GM21447 (cell line): ENCODE data around the gene MLF2.

Experiments
- ATAC-seq: cut with Tn5 transposase; IDR thresholded peaks from one replicate; pipeline ENCODE4 v1.9.1; 2021; ENCODE audit not compliant: unreplicated experiment

Gene MLF2

DNA sequence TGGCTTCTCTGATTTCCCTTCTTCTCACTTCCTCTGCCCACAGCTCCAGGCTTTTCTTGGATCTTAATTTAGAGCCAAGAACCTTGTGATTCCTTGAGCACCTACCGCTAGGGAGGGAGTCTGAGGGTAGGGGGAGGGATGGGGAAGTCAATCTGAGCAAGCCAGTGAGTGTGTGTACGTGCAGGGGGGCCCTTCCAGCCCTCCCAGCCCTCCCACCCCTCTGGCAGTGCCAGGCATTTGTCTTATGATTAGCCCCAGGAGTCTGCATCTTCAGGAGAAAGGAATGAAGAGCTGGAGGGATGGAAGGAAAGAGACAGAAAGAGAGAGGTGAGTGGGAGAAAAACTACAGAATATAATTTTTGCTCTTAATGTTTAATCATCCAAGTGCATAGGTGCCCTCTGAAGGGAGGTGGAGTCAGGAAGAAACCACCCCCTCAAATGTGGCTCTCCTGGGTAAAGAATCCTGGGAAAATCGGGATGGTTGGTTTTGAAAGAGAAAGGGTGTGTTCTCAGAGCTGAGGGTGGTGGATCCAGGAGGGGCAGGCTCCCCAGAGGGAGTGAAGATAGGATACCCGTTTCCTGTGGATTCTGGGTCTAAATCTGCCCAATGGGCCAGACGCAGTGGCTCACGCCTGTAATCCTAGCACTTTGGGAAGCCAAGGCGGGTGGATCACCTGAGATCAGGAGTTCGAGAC, 54.4 kb downstream of the MLF2 start:
- ATAC-seq: no peak
